Testis (tissue), 3 donors: ENCODE measurements around the gene RBM45. TPM values are rescaled to one million over a fixed set of nuclear protein-coding genes. Genes with fewer than 3 reads are reported as not detected.
"Not testable (repeated sequence)": the region's sequence is repeated elsewhere in the genome, so short reads cannot be mapped to it uniquely, and the experiment has no call there.

Experiments
- DNase-seq: peaks from one replicate; pipeline ENCODE4 v3.0.0-alpha.2; 2019
- H3K27ac ChIP-seq, 2 donors: fragments of 200-600 bp; sonication (generic); one replicate each; pipeline ENCODE4 v1.5.1; 2019
- H3K27me3 ChIP-seq: fragments of 200-600 bp; sonication (generic); one replicate; pipeline ENCODE4 v1.5.1; 2019
- H3K36me3 ChIP-seq: fragments of 200-600 bp; sonication (generic); one replicate; pipeline ENCODE4 v1.5.1; 2017; ENCODE audit warnings: low read depth; ENCODE audit errors: missing control alignments
- H3K4me1 ChIP-seq: fragments of 200-600 bp; sonication (generic); one replicate; pipeline ENCODE4 v1.5.1; 2019
- H3K4me3 ChIP-seq, 2 donors: fragments of 200-600 bp; sonication (generic); one replicate each; pipeline ENCODE4 v1.5.1; 2017 to 2019
- H3K9me3 ChIP-seq: fragments of 200-600 bp; sonication (generic); one replicate; pipeline ENCODE4 v1.5.1; 2017
- POLR2A ChIP-seq: fragments of 450-650 bp; IDR thresholded peaks from one replicate; pipeline ENCODE4 v1.6.1; 2017; ENCODE audit warnings: antibody characterized with exemption, mild to moderate bottlenecking, moderate library complexity
- WGBS, 2 donors: methylation state at CpG; one replicate each; pipeline ENCODE4 v1.1.5; 2018; 5-methylcytosine and 5-hydroxymethylcytosine counted together
- intact Hi-C: fragments of 100-400 bp; cut with DNase I; formaldehyde crosslinking; loops from one replicate; pipeline ENCODE4 v1.15.1; 2023; ENCODE audit warnings: low total_unique reads
- polyA plus RNA-seq: library from polyadenylated mRNA; stranded (reverse); fragments of 350-450 nt; fragmentation: Illumina TruSeq; extraction: RNeasy Lipid Tissue Mini Kit (QIAGEN cat#74804); gene quantifications from one replicate; pipeline ENCODE4 v1.2.3, GENCODE V29; 2014; ENCODE audit warnings: low read depth, low replicate concordance; ENCODE audit not compliant: insufficient read depth
- total RNA-seq, 2 donors: library from RNA; depleted of rRNA; stranded (reverse); fragments of >200 nt; gene quantifications; one replicate each; pipeline ENCODE4 v1.2.3, GENCODE V29; 2016
- TF ChIP-seq, protein P1 (sequence below), 3 experiments: fragments of 450-650 bp in 2 of 3; fragments of 200-600 bp in 1 of 3; sonication (generic) in 1 of 3; IDR thresholded peaks; one replicate each; pipeline ENCODE4 v1.5.1; 2016 to 2019; ENCODE audit warnings: antibody characterized with exemption in 3 of 3, mild to moderate bottlenecking in 2 of 3, moderate library complexity in 1 of 3

Gene RBM45
- total and polyA plus RNA-seq, 3 donors from 2014 or later: 11.2 to 26.8 (median 18.6) TPM

GRCh38 chr2:178074123-178075005 lies 37.9 kb upstream of the RBM45 start:
- Histone ChIP-seq H3K27me3 (no peaks in the 10 kb centered on the region), H3K27ac (no peak overlapping the region), H3K9me3 (no peaks in the 10 kb centered on the region), H3K4me3 (no peak overlapping the region), H3K4me1 (no peaks in the 10 kb centered on the region), H3K36me3 (no peaks in the 10 kb centered on the region)
- intact Hi-C loops: no loop called here
- no peak for DNase-seq
- WGBS, 2 donors: 89 to 90% methylated on average over 8 of the region's 8 CpGs
- TF ChIP-seq POLR2A: no peak
- TF ChIP-seq, protein P1, sequence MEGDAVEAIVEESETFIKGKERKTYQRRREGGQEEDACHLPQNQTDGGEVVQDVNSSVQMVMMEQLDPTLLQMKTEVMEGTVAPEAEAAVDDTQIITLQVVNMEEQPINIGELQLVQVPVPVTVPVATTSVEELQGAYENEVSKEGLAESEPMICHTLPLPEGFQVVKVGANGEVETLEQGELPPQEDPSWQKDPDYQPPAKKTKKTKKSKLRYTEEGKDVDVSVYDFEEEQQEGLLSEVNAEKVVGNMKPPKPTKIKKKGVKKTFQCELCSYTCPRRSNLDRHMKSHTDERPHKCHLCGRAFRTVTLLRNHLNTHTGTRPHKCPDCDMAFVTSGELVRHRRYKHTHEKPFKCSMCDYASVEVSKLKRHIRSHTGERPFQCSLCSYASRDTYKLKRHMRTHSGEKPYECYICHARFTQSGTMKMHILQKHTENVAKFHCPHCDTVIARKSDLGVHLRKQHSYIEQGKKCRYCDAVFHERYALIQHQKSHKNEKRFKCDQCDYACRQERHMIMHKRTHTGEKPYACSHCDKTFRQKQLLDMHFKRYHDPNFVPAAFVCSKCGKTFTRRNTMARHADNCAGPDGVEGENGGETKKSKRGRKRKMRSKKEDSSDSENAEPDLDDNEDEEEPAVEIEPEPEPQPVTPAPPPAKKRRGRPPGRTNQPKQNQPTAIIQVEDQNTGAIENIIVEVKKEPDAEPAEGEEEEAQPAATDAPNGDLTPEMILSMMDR (IDR thresholded peaks at IDR 0.05): no peak

DNA sequence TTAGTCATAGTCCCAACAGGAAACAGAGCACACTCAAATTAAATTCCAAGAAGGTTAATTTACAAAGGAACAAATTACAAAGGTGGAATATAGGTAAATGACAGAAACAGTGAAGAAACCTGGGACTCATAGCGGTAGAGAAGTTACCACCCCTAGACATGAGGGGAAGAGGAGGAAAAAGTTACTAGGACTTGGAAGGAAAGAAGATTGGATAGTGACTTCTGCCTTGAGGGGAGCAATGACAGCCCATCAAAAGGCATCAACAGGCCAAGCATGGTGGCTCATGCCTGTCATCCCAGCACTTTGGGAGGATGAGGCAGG lies 37.3 kb upstream of the RBM45 start:
- TF ChIP-seq, protein P1 (IDR thresholded peaks at IDR 0.05): no peak
- TF ChIP-seq POLR2A: no peak
- intact Hi-C loops: no loop called here
- WGBS, 2 donors: 90 to 96% methylated on average over 1 of the region's 1 CpG

GRCh38 chr2:178076130-178076529 lies 36.1 kb upstream of the RBM45 start:
- no peak overlapping the region for H3K27ac ChIP-seq
- intact Hi-C loops: no loop called here
- H3K36me3 ChIP-seq: no peaks in the 10 kb centered on the region
- no peaks in the 10 kb centered on the region for H3K9me3 ChIP-seq
- no peaks in the 10 kb centered on the region for H3K4me1 ChIP-seq
- no peaks in the 10 kb centered on the region for H3K27me3 ChIP-seq
- DNase-seq: no peak
- TF ChIP-seq, protein P1 (IDR thresholded peaks at IDR 0.05): no peak
- TF ChIP-seq POLR2A: no peak
- H3K4me3 ChIP-seq: no peak overlapping the region

More for the DNA sequence above, 37.3 kb upstream of the RBM45 start:
- no peak overlapping the region for H3K4me3 ChIP-seq
- H3K4me1 ChIP-seq: no peaks in the 10 kb centered on the region
- H3K9me3 ChIP-seq: no peaks in the 10 kb centered on the region
- H3K27me3 ChIP-seq: no peaks in the 10 kb centered on the region
- DNase-seq: no peak
- no peaks in the 10 kb centered on the region for H3K36me3 ChIP-seq
- no peak overlapping the region for H3K27ac ChIP-seq

- intact Hi-C loops, DNase-seq: not testable (repeated sequence)
- 87 to 88% methylated on average over 3 of the region's 3 CpGs for WGBS, 2 donors
Observed at GRCh38 chr2:178079279-178079678, 33.0 kb upstream of the RBM45 start.

DNA sequence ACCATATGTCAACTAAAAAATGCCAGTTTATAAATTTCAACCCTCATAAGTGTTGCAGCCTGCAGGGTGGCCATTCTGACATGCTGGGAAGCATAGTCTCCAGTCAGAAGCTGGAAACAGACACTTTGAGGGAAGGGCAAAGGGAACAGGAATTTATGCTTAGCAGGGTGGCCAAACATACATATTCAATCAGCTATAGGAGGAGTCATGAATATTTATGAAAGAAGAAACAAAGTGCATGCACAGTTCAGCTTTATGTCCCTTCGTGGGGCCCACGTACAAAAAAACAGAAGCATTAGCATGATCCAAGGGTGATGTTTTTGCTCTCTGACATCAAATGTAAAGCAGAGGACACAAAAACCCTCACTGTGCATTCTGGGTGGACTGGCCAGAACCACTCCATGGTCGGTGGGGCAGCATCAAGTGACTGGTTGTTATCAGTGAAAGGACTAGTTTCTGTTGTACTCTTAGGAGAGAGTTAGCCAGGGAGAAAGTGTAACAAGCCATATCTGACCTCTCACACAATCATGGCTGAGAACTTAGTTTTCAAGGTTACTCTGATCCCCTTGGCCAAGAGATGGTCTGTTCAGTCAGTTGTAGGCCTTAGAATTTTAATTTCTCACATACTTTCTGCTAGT lies 29.7 kb upstream of the RBM45 start:
- no peak for DNase-seq
- H3K4me1 ChIP-seq: no peaks in the 10 kb centered on the region
- WGBS, 2 donors: 67 to 74% methylated on average over 3 of the region's 3 CpGs

More at GRCh38 chr2:178079279-178079678, 33.0 kb upstream of the RBM45 start:
- H3K27ac ChIP-seq, H3K4me1 ChIP-seq, H3K36me3 ChIP-seq, H3K9me3 ChIP-seq, H3K4me3 ChIP-seq, H3K27me3 ChIP-seq: not testable (repeated sequence)

More for the DNA sequence above, 29.7 kb upstream of the RBM45 start:
- intact Hi-C loops: no loop called here
- Histone ChIP-seq H3K4me3 (no peak overlapping the region), H3K36me3 (no peaks in the 10 kb centered on the region), H3K27me3 (no peaks in the 10 kb centered on the region), H3K27ac (no peak overlapping the region), H3K9me3 (no peaks in the 10 kb centered on the region)
- TF ChIP-seq, protein P1 (IDR thresholded peaks at IDR 0.05): no peak
- TF ChIP-seq POLR2A: no peak
